GM18519 (cell line): Measurements from ENCODE around the gene RPP14.

ENCODE experiments used
- ATAC-seq: cut with Tn5 transposase; IDR thresholded peaks from one replicate; pipeline ENCODE4 v1.9.1; 2021; ENCODE audit warnings: mild to moderate bottlenecking, moderate library complexity; ENCODE audit not compliant: unreplicated experiment, low FRiP score

RPP14 gene

GRCh38 chr3:58353722-58354553 lies 47.9 kb downstream of the RPP14 start:
- no peak for ATAC-seq

- peak; percentile 58 for ATAC-seq
Measured at GRCh38 chr3:58355179-58355578, 49.1 kb downstream of the RPP14 start.

GRCh38 chr3:58356054-58356453 lies 50.0 kb downstream of the RPP14 start:
- ATAC-seq, result no peak

- ATAC-seq, result no peak
Measured at GRCh38 chr3:58357402-58357801, 51.4 kb downstream of the RPP14 start.

GRCh38 chr3:58358092-58358491 lies 52.0 kb downstream of the RPP14 start:
- ATAC-seq, result no peak

GRCh38 chr3:58358808-58359207 lies 52.8 kb downstream of the RPP14 start:
- ATAC-seq, result no peak

- no peak for ATAC-seq
Measured at GRCh38 chr3:58359621-58360020, 53.6 kb downstream of the RPP14 start.

- ATAC-seq, result no peak
Measured at GRCh38 chr3:58361866-58362265, 55.8 kb downstream of the RPP14 start.

GRCh38 chr3:58366699-58367098 lies 60.7 kb downstream of the RPP14 start:
- no peak for ATAC-seq

GRCh38 chr3:58369038-58369437 lies 63.0 kb downstream of the RPP14 start:
- ATAC-seq, result no peak
